Activated CD4-positive, CD25-positive, alpha-beta regulatory T cell (primary cell): ENCODE results near the gene MRPL51.

ENCODE experiments used
- DNase-seq, 4 experiments: peaks; one replicate each; lab custom pipeline; 2025; lab: John Stamatoyannopoulos, UW

MRPL51 gene

DNA sequence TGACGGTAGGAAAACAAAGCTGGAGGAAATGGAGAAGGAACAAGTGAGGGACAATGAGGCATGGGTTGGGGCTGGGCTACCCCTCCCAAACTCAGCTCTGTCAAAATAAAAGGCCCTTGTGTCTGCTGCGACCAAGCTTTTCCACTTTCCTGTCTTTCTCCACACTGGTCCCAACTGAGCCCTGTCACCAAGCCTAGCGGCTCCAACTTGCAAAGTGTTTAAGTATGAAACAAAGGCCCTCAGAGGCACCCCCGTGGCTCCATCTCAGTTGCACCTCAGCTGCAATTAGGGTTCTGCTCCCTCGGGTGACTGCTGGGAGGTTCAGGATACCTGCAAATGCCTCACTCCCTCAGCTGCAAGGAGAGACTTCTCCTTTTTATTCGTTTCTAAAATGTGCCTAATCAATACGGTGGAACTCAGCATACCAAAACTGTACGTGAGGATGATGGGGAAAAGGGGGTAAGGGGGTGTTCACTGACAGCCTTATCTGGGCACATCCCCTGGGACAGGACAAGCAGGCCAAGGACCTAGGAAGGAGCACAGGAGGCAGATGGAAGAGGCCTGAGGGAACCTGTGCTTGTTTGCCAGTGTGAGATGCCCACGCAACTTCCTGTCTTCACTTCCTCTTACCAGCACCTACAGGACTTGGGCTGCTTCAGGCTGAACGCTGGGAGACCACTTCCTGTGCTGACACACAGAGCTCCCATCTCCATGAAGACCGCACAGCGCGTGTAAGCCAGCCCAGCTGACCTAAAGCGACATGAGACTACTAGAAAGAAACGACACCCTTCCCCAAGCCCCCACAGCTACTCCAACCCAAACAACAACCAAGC, 31.4 kb downstream of the MRPL51 start:
- peak in 3 of 4 experiments; percentile 40 to 66 (median 64) for DNase-seq

DNA sequence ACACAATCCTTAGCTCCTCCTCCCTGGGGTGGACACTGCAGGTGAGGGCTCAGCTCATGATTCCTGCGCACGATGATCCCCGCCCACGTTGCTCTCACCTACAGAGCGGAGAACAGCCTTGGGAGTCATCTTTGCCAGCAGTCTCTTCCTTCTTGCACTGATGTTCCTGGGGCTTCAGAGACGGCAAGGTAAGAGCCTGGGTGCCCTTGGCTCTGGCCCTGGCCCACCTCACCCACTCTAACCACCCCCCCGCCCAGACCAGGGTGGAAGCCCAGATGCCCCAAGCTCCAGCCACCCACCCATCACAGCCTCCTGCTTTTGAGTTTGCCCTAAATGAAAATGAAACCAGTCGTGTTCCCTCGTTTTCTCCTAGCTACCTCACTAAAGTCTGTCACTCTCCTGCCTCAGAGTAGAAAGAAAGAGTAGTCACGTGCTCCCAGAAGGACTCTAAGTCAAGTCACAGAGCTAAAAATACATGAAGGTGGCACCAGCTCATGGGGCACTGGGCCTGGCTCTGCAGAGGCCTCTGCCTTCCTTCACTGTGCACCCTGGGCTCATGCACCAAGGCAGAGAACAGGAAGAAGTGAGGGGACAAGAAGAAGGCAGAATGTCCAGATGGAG, 32.2 kb downstream of the MRPL51 start:
- no peak for DNase-seq

DNA sequence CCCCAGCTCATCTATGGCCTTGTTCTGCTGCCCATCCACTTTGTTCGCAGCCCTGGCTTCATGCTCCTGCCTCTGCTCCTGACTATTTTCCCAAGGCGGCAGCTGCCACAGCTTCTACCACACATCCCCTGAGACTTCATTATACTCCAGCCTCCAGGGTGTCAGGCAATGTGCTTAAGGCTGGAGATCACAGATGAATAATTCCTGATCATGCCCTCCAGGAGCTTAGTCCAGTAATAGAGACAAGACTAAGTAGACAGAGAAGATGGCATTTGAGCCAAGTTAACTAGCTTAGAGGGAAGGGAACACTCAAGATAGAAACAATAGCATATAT, 34.1 kb downstream of the MRPL51 start:
- DNase-seq = no peak

DNA sequence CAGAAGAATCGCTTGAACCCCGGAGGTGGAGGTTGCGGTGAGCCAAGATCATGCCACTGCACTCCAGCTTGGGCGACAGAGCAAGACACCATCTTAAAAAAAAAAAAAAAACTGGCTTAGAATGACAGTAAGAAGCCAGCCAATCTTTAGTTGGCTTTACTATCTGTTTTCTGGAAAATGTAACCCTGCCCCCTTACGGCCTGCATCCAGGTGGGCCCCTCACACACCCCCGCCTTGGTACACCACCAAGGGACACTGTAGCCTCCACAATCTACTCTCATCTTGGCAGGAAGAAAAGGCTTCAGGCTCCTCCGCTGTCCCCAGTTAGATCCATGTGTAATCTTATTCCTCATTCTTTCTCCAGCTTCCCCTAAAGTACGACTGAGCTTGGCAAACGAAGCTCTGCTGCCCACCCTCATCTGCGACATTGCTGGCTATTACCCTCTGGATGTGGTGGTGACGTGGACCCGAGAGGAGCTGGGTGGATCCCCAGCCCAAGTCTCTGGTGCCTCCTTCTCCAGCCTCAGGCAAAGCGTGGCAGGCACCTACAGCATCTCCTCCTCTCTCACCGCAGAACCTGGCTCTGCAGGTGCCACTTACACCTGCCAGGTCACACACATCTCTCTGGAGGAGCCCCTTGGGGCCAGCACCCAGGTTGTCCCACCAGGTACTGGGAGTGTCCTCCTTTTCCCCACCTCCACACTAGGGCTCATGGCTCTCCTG, 34.6 kb downstream of the MRPL51 start:
- no peak for DNase-seq

DNA sequence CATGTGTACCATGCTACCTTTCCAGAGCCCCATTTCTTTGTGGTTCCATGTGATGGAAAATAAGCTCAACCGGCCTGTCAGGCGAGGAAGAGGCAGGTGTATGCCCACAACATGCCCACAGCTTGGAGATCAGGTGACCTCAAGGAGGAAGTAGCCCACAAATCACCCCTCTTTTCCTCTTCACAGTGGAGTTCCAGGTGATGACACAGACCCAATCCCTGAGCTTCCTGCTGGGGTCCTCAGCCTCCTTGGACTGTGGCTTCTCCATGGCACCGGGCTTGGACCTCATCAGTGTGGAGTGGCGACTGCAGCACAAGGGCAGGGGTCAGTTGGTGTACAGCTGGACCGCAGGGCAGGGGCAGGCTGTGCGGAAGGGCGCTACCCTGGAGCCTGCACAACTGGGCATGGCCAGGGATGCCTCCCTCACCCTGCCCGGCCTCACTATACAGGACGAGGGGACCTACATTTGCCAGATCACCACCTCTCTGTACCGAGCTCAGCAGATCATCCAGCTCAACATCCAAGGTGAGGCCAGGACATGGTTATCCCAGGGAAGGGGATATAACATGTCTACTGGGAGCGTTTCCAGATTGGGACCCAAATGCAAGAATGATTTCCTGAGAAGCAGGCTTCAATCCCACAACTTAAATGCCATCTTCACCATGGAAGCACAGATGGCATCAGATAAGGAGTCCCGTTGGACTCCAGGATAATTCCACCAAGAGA, 35.7 kb downstream of the MRPL51 start:
- DNase-seq = no peak

DNA sequence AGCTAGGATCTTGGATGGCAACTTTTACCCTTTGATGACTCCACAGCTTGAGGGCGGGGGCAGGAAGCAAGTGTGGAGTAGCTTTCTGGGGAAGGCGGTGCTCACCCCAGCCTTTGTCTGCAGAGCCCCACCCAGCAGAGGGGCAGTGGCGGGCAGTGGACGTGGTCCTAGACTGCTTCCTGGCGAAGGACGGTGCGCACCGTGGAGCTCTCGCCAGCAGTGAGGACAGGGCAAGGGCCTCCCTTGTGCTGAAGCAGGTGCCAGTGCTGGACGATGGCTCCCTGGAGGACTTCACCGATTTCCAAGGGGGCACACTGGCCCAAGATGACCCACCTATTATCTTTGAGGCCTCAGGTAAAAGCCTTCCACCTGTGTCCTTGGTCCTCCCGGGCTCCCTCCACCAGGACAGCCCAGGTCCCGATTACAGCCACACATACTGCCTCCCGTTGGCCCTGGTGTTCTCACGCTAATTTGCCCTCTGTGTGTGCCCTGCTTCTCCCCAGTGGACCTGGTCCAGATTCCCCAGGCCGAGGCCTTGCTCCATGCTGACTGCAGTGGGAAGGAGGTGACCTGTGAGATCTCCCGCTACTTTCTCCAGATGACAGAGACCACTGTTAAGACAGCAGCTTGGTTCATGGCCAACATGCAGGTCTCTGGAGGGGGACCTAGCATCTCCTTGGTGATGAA, 40.0 kb downstream of the MRPL51 start:
- DNase-seq = no peak

DNA sequence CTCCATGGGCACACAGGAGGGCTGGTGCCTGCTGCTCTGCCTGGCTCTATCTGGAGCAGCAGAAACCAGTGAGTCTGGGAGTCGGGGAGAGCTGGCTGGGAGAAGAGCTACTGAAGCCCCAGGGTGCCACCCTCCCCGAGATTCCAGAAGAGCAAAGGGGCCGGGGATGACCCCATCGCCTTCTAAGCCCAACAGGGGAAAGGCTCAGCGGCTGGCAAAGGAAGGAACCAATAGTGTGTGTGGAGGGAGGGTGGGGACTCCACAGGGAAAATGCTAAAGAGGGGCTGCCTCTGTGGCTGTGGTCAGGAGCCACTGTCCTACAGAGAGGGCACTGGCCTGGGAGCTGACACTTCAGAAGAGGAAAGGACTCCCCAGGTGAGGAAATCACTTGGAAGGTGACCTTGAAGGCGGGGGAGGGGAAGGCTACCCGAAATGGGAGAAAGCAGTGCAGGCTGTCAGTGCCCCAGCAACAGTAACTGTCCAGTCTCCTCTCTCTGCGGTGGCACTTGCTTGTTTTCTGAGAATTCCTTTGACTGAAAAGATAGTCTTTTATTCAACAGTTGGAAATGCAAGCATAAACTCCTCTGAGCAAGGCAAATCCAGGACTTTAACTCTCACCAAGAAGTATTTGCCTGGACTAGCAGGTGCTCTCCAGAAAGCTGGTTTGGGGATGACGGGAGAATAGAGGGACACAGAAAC, 40.7 kb downstream of the MRPL51 start:
- no peak for DNase-seq

DNA sequence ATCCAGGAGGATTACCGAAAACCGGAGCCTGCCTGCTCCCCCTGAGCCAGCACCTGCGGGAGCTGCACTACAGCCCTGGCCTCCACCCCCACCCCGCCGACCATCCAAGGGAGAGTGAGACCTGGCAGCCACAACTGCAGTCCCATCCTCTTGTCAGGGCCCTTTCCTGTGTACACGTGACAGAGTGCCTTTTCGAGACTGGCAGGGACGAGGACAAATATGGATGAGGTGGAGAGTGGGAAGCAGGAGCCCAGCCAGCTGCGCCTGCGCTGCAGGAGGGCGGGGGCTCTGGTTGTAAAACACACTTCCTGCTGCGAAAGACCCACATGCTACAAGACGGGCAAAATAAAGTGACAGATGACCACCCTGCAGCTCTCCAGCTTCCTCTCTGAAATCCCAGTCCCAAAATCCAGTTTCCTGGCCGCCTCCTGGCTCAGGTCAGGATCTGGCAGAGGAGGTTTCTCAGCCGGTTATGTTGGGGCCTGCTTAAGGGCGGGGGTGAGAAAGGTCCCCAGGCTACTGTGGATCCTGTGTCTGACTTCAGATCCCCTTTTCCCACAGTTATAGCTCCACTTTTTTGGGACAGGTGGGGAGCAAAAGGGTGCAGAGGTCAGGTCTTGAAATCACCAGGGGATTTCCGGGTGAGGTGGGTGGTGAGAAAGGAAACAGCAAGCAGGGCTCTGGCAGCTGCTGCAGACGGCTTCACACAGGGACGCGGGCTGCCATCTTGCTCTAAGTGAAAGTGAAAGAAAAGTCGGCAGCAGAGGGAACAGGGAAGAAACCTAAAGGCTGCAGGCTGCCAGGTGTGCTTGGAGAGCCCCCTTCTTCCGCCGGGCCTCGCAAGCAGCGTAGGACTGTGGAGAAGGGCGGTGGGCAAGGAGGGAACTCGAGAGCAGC, 41.5 kb downstream of the MRPL51 start, which contains the start of gene TAPBPL:
Gene TAPBPL (plus strand): TSS at position 695 of the 897 bp plus-strand sequence. CDS start 207 bp downstream, outside the sequence.
- peak in 3 of 4 experiments; percentile 54 to 57 (median 57) for DNase-seq

DNA sequence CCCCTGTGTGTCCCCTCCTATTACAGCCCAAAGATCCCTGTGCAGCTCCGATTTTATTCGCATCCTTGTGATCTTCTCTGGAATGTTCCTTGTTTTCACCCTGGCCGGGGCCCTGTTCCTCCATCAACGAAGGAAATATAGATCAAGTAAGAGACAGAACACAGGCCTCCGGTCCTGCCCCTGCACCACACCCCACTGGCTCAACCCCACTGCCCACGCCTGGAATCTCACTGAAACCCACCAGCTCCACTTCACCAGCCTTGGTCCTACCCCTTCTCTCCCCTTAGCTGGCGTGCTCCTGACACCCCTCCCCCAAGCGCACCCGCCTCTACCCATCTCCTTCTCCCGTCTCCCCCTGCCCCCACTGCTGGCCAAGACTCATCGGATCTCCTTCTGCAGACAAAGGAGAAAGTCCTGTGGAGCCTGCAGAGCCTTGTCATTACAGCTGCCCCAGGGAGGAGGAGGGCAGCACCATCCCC, 42.2 kb downstream of the MRPL51 start:
- DNase-seq = no peak

DNA sequence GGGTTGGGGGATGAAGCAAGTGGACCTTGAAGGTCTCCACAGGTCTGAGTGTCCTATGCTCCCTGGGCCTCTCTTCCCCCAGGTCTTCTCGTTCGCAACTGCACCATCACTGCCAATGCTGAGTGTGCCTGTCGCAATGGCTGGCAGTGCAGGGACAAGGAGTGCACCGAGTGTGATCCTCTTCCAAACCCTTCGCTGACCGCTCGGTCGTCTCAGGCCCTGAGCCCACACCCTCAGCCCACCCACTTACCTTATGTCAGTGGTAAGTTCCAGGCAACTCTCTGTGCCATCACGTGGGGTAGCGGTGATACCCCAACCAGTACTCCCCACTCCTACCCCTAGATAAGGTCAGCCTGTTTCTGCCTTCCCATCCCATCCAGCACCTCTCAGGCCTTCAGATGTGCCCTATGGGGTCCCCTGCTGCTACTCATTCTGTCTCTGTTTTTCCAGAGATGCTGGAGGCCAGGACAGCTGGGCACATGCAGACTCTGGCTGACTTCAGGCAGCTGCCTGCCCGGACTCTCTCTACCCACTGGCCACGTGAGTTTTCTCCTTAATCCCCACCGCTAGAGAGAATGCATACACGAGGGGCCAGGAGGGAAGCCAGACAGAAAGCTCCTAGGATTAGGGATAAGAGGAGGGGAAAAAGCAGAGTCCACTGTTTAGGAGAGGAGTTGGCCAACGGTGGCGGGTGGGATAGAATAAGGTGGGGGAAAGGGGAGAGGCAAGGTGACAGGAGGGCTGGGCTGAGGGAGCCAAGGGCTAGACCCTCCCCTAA, 42.8 kb downstream of the MRPL51 start:
- DNase-seq = no peak

DNA sequence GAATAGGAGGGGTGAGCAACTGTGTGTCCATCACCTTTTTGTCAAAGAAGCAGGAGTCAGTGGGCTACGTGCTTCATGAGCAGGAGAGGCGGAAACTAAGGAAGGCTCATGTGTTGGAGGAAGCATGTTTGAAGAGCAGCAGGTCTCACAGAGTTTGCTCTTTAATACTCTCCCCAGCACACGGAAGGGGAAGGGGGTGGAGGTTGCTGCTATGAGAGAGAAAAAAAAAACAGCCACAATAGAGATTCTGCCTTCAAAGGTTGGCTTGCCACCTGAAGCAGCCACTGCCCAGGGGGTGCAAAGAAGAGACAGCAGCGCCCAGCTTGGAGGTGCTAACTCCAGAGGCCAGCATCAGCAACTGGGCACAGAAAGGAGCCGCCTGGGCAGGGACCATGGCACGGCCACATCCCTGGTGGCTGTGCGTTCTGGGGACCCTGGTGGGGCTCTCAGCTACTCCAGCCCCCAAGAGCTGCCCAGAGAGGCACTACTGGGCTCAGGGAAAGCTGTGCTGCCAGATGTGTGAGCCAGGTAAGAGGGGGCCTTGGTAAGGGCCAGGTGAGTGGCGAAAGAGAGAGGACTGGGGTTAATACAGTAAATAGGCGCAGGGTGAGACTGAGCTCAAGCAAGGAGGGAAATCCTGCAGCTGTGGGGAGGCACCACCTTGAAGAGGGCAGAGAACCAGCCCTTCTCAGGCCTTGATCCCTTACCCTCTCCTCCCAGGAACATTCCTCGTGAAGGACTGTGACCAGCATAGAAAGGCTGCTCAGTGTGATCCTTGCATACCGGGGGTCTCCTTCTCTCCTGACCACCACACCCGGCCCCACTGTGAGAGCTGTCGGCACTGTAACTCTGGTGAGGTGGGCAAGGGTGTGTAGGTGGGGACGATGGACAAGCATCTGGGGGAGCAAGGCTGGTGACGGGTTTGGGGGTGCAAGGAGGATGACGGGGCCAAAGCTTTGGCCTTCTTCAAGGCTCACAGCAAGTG, 48.1 kb downstream of the MRPL51 start, which contains the start of gene CD27:
Gene CD27 (plus strand): TSS at position 252 of the 985 bp plus-strand sequence. CDS start 141 bp downstream, at position 393.
- no peak for DNase-seq

DNA sequence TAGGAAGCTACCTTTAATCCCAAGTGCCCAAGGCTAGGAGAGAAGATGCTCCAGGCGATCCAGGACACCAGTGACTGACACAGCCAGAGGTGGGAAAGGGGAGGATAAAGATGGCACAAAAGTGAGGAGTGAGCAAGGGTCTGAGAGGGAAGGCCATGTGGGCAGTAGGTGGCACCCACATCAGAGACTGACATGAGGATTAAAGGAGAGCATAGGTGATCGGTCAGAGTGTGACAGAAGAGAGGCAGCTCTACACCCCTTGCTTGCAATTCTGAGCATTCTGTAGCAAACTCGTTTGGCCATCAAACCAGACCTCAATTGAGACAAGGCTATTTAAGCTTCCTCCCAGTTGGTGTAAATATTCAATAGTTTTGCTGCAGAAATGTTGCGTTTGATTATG, 49.0 kb downstream of the MRPL51 start:
- no peak for DNase-seq

DNA sequence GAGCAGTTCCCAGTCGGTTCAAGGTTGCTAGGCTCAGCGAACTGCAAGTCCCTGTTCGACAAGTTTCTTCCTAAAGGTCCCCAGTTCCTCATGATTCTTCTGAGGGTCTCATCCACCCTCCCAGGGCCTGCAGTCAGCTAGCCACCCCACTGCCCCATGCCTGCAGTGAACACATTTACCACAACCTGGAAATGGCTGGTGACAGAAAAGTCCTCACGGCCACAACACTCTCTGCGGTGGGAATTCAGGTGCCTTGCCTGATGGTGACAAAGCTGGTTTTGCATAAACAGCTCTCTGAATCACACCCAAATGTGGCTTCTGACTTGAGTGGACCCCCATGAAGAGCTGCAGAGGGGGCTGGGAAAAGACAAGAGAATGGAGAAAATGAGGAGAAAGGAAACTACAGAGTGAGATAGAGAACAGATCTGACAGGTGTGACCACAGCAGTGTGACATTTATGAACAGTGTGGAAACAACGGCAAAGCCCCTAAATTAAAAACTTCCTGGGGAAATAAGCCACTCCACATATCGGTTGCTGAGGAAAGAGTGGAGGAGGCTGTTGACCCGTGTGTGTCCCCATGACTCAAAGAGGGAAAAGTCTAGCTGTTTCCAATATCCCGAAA, 49.6 kb downstream of the MRPL51 start:
- no peak for DNase-seq

DNA sequence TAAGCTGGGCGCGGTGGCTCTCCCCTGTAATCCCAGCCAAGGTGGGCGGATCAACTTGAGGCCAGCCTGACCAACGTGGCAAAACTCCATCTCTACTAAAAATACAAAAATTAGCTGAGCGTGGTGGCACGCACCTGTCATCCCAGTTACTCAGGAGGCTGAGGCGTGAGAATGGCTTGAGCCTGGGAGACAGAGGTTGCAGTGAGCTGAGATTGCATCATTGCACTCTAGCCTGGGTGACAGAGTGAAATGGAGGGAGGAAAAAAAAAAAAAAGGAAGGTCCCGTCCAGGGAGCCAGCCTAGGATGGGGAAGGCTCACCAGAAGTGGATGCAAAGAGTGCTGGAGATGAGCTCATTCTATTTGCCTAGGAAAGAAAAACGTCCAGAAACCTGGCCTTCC, 50.2 kb downstream of the MRPL51 start:
- no peak for DNase-seq
